AG08396 (cell line): Measurements from ENCODE around the gene CCDC39.
"Not testable (repeated sequence)": the region's sequence is repeated elsewhere in the genome, so short reads cannot be mapped to it uniquely, and the experiment has no call there.

ENCODE experiments used
- DNase-seq: peaks from one replicate; pipeline ENCODE4 v3.0.0; 2012; ENCODE audit warnings: low spot score, mixed read lengths

Gene CCDC39

DNA sequence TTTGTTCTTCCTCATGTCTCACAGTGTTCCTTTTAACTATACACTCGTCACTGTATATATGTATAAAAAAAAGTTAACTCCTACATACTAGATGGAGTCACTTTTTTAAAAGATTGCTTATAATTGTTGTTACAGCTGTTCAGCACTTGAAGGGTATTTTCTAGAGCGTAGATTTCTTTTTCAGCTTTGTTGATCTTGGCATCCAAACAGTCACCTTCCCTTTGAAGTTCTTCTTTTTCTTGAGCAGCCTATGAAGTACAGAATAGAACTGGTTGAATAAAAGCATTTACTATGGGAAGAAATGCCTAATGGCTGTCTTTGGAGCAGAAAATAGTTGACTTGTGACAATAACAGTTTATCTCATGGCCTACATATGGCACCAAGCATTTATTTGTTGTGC lies 59.6 kb downstream of the CCDC39 start:
- DNase-seq: no peak

DNA sequence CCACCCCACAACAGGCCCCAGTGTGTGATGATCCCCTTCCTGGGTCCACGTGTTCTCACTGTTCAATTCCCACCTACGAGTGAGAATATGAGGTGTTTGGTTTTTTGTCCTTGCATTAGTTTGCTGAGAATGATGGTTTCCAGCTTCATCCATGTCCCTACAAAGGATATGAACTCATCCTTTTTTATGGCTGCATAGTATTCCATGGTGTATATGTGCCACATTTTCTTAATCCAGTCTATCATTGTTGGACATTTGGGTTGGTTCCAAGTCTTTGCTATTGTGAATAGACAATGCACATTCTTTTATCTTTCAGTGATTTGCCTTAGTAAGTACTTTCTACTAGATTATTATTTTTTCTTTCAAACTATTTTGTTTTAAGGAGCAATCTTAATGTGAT lies 60.7 kb downstream of the CCDC39 start:
- DNase-seq: not testable (repeated sequence)

DNA sequence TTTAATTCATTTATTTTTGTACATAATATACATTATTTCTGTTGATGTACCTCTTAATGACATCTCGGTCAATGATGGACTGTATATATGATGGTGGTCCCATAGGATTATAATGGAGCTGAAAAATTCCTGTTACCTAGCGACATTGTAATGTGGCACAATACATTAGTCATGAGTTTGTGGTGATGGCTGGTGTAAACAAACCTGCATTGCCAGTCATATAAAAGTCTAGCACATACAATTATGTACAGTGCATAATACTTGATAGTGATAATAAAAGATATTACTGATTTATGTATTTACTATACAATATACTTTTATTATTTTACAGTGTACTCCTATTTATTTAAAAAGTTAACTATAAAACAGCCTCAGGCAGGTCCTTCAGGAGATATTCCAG lies 62.2 kb downstream of the CCDC39 start:
- no peak for DNase-seq

GRCh38 chr3:180615954-180616353 lies 63.3 kb downstream of the CCDC39 start:
- no peak for DNase-seq

GRCh38 chr3:180612364-180612763 lies 66.9 kb downstream of the CCDC39 start:
- no peak for DNase-seq

DNA sequence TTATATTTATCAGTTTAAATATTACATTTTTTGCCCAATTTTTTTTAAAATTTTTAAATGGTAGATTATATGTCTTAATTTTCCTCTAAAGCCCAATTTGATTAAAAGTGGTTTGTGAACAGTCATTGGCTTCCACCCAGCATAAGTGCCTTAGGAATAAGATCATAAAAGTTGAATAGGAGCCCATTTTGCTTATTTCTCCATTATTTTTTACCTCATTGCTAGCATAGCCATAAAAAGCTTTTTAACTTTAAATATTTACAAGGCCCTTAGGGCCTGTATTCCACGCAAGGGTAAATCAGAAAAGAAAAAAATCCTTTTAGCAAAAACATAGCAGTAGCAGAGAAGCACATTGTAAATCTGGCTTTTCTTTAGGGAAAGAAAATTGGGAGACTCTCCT lies 68.3 kb downstream of the CCDC39 start:
- no peak for DNase-seq

GRCh38 chr3:180601688-180602666 lies 77.3 kb downstream of the CCDC39 start, which contains the start of gene TTC14:
TTC14 (plus strand) TSS chr3:180602163; CDS start chr3:180602262, 99 bp downstream.
- peak; percentile 94 for DNase-seq

DNA sequence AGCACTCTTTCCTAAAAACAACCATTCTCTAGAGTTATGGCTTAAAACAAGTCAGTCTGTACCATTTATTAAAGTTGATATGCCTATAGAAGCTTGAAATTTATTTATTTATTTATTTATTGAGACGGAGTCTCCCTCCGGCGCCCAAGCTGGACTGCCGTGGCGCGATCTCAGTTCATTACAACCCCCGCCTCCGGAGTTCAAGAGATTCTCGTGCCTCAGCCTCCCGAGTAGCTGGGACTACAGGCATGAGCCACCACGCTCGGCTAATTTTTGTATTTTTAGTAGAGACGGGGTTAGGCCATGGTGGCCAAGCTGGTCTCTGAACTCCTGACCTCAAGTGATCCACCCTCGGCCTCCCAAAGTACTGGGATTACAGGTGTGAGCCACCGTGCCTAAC lies 78.8 kb downstream of the CCDC39 start:
- DNase-seq: no peak

GRCh38 chr3:180595559-180595935 lies 83.7 kb downstream of the CCDC39 start:
- DNase-seq: no peak

- peak; percentile 31 for DNase-seq
These were observed 84.4 kb downstream of the CCDC39 start for GRCh38 chr3:180594631-180595558.

DNA sequence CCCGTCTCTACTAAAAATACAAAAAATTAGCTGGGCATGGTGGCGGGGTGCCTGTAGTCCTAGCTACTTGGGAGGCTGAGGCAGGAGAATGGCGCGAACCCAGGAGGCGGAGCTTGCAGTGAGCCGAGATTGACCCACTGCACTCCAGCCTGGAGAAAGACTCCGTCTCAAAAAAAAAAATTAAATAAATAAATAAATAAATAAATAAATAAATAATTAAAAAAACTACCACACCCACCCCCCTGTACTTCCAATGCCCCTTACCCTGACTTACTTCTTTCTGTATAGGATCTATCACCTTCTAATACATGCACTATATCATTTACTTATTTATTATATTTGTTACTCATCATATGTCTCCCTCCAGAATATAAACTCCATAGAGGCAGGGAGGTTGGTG lies 85.7 kb downstream of the CCDC39 start:
- not testable (repeated sequence) for DNase-seq

DNA sequence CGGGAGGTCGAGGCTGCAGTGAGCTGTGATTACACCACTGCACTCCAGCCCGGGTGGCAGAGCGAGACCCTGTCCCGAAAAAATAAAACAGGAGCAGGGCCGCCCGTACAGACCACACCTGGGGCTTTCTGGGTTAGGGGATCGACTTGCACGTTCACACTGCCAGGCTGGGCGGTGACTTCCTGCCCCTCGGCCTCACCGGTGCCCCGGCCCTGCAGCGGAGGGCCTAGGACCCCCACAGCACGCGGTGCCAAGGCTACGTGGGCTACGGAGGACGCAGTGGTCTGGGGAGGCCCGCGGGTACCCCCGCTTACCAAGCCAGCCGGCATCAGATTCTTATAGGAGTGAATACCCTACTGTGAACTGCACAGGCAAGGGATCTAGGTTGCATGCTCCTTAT lies 88.9 kb downstream of the CCDC39 start:
- no peak for DNase-seq

DNA sequence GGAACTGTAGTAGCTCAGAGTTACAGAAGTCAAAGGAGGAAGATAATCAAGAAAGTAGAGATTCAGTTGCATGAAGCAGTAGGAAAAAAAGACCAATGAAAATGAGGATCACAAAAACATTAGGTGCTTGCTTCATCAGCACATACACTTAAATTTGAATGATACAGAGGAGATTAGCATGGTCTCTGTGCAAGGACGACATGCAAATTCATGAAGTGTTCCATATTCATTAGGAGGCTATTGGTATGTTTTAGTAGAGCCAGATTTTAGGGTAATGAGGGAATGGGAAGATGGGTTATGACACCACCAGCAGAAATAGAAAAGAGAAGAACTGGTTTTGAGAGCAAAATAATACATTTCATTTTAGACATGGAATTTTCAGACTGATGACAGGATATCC lies 98.4 kb downstream of the CCDC39 start:
- DNase-seq: no peak

DNA sequence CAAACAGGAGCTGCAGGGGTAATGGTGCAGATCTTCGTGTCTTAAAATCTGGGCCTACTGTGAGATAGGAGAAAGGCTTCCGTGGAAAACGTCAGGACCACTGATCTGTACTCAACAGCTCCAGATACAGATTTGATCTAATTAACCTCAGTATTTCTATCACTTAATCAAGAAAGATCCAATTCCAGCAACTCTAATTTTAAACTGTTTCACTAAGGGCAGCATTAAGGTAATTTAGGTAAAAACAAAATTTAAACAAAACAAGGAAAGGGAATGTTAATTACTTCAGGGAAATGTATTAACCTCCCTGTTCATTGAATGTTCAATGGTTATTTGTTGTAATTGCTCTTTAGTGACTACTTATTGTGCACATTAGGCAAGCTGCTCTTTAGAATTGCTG lies 103.7 kb downstream of the CCDC39 start:
- no peak for DNase-seq

GRCh38 chr3:180571831-180572598 lies 107.3 kb downstream of the CCDC39 start:
- DNase-seq: no peak

- DNase-seq: no peak
These were observed 109.1 kb downstream of the CCDC39 start for GRCh38 chr3:180570238-180570637.

GRCh38 chr3:180564676-180565075 lies 114.6 kb downstream of the CCDC39 start:
- DNase-seq: no peak
